ENCODE results near the gene SLC7A14. TPM values are rescaled to one million over a fixed set of nuclear protein-coding genes. Genes with fewer than 3 reads are reported as not detected.

Gene SLC7A14
- total RNA-seq, 1 experiment from 2014 or later = not detected

DNA sequence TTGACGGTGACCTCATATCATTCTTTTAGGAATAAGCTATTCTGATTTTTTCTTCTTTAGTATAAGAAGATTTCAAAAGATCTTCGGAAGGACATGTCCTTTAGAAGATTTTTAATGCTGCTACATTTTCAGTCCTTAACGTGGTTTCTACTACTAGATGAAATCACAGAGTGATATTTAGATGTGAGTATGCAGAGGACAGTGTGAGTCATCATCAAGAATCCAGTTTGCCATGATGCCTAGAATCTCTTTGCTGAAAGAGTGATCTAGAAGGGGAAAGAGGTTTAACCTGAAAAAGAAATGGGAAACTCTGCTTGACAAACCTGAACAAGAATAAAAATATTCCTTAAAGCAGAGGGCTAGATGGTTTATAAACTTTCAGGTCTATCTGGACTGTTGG is 43.2 kb downstream of the SLC7A14 start:
- intact Hi-C loops (cut with micrococcal nuclease) = no loop called here
- Histone ChIP-seq H3K27ac (ENCODE audit: low read depth, low read length) (no peak overlapping the region), H3K36me3 (ENCODE audit: control insufficient read depth in 1 of 2, insufficient read depth in 2 of 2, low read length in 2 of 2) (no peaks in the 10 kb centered on the region), H3K9me3 (ENCODE audit: control insufficient read depth in 1 of 2, insufficient read depth in 1 of 2, low read depth in 1 of 2, low read length in 2 of 2) (no peaks in the 10 kb centered on the region), H3K27me3 (ENCODE audit: insufficient read depth, low read length) (peaks cover 22% of the 10 kb centered on the region), H4K20me1 (ENCODE audit: insufficient read depth) (no peaks in the 10 kb centered on the region), H2AFZ (ENCODE audit: low read depth, low read length, poor library complexity, severe bottlenecking) (no peak overlapping the region), H3K4me2 (ENCODE audit: low read length) (no peak overlapping the region), H3K4me1 (ENCODE audit: control insufficient read depth in 1 of 2, insufficient read depth in 2 of 2, low read length in 2 of 2) (no peaks in the 10 kb centered on the region), H3K9me2 (ENCODE audit: insufficient read depth) (no peaks in the 10 kb centered on the region), H3K79me2 (ENCODE audit: insufficient read depth, low read length) (no peaks in the 10 kb centered on the region), H3K4me3 (replicated peaks in 1 of 2; ENCODE audit: low read depth in 1 of 2, low read length in 2 of 2) (no peak overlapping the region), H3K9ac (ENCODE audit: low read length) (no peak overlapping the region)
- RAD21 ChIA-PET (ENCODE audit: low non-redundant PET in 1 of 2, low total read pairs in 2 of 2, uncharacterized antibody in 2 of 2, unreplicated experiment in 2 of 2) = no interaction called here
- DNase-seq (ENCODE audit: low read depth, low spot score) (no peak), ATAC-seq (no peak)
- TF ChIP-seq, protein P1, sequence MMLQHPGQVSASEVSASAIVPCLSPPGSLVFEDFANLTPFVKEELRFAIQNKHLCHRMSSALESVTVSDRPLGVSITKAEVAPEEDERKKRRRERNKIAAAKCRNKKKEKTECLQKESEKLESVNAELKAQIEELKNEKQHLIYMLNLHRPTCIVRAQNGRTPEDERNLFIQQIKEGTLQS (IDR thresholded peaks at IDR 0.05) = no peak
- TF ChIP-seq RAD21 (IDR thresholded peaks at IDR 0.05; ENCODE audit: low read depth) (no peak), YY1 (IDR thresholded peaks at IDR 0.05; ENCODE audit: extremely low read depth, insufficient replicate concordance, low read depth, low read length) (no peak), POLR2A (IDR thresholded peaks at IDR 0.05; ENCODE audit: borderline replicate concordance, extremely low read depth, insufficient read depth, insufficient read length) (no peak), CEBPB (IDR thresholded peaks at IDR 0.05; ENCODE audit: low read depth) (no peak), ZNF274 (IDR thresholded peaks at IDR 0.05; ENCODE audit: low read depth, low read length) (no peak), SRF (IDR thresholded peaks at IDR 0.05; ENCODE audit: low read depth) (no peak), EZH2phosphoT487 (IDR thresholded peaks at IDR 0.05; ENCODE audit: borderline replicate concordance) (no peak), TCF7L2 (IDR thresholded peaks at IDR 0.05; ENCODE audit: borderline replicate concordance, extremely low read depth, insufficient read depth, insufficient read length) (no peak), JUND (IDR thresholded peaks at IDR 0.05) (no peak), SP1 (IDR thresholded peaks at IDR 0.05; ENCODE audit: low read depth) (no peak), CBX3 (IDR thresholded peaks at IDR 0.05; ENCODE audit: low read depth) (no peak), EGR1 (IDR thresholded peaks at IDR 0.05; ENCODE audit: low read depth) (no peak)
- TF ChIP-seq, protein P2, sequence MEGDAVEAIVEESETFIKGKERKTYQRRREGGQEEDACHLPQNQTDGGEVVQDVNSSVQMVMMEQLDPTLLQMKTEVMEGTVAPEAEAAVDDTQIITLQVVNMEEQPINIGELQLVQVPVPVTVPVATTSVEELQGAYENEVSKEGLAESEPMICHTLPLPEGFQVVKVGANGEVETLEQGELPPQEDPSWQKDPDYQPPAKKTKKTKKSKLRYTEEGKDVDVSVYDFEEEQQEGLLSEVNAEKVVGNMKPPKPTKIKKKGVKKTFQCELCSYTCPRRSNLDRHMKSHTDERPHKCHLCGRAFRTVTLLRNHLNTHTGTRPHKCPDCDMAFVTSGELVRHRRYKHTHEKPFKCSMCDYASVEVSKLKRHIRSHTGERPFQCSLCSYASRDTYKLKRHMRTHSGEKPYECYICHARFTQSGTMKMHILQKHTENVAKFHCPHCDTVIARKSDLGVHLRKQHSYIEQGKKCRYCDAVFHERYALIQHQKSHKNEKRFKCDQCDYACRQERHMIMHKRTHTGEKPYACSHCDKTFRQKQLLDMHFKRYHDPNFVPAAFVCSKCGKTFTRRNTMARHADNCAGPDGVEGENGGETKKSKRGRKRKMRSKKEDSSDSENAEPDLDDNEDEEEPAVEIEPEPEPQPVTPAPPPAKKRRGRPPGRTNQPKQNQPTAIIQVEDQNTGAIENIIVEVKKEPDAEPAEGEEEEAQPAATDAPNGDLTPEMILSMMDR (IDR thresholded peaks at IDR 0.05 in 2 of 3, conservative IDR thresholded peaks at IDR 0.05 in 1 of 3; ENCODE audit: borderline replicate concordance in 1 of 3, insufficient read depth in 1 of 3, low read depth in 2 of 3, low read length in 2 of 3) = no peak
- TF ChIP-seq, protein P3, sequence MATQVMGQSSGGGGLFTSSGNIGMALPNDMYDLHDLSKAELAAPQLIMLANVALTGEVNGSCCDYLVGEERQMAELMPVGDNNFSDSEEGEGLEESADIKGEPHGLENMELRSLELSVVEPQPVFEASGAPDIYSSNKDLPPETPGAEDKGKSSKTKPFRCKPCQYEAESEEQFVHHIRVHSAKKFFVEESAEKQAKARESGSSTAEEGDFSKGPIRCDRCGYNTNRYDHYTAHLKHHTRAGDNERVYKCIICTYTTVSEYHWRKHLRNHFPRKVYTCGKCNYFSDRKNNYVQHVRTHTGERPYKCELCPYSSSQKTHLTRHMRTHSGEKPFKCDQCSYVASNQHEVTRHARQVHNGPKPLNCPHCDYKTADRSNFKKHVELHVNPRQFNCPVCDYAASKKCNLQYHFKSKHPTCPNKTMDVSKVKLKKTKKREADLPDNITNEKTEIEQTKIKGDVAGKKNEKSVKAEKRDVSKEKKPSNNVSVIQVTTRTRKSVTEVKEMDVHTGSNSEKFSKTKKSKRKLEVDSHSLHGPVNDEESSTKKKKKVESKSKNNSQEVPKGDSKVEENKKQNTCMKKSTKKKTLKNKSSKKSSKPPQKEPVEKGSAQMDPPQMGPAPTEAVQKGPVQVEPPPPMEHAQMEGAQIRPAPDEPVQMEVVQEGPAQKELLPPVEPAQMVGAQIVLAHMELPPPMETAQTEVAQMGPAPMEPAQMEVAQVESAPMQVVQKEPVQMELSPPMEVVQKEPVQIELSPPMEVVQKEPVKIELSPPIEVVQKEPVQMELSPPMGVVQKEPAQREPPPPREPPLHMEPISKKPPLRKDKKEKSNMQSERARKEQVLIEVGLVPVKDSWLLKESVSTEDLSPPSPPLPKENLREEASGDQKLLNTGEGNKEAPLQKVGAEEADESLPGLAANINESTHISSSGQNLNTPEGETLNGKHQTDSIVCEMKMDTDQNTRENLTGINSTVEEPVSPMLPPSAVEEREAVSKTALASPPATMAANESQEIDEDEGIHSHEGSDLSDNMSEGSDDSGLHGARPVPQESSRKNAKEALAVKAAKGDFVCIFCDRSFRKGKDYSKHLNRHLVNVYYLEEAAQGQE (IDR thresholded peaks at IDR 0.05; ENCODE audit: low read depth) = no peak
- TF ChIP-seq, protein P4, sequence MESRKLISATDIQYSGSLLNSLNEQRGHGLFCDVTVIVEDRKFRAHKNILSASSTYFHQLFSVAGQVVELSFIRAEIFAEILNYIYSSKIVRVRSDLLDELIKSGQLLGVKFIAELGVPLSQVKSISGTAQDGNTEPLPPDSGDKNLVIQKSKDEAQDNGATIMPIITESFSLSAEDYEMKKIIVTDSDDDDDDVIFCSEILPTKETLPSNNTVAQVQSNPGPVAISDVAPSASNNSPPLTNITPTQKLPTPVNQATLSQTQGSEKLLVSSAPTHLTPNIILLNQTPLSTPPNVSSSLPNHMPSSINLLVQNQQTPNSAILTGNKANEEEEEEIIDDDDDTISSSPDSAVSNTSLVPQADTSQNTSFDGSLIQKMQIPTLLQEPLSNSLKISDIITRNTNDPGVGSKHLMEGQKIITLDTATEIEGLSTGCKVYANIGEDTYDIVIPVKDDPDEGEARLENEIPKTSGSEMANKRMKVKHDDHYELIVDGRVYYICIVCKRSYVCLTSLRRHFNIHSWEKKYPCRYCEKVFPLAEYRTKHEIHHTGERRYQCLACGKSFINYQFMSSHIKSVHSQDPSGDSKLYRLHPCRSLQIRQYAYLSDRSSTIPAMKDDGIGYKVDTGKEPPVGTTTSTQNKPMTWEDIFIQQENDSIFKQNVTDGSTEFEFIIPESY (IDR thresholded peaks at IDR 0.05; ENCODE audit: extremely low read depth, insufficient replicate concordance, low read length) = no peak
- POLR2A ChIA-PET = no interaction called here
- CTCF ChIA-PET = no interaction called here
- BruUV-seq (replicated peaks) = no TSS peak
